Brain microvascular endothelial cell (primary cell): ENCODE results near the gene LHX6.

ENCODE experiments used
- DNase-seq: peaks from one replicate; pipeline ENCODE4 v3.0.0-alpha.2; 2020
- H3K27ac ChIP-seq: fragments of 250-450 bp; sonication (Bioruptor Pico); 2 replicates; pipeline ENCODE4 v1.5.1; 2020; ENCODE audit warnings: mild to moderate bottlenecking, moderate library complexity
- H3K27me3 ChIP-seq: fragments of 250-450 bp; sonication (Bioruptor Pico); replicated peaks from 2 replicates; pipeline ENCODE4 v1.5.1; 2020; ENCODE audit warnings: mild to moderate bottlenecking
- H3K36me3 ChIP-seq: fragments of 250-450 bp; sonication (Bioruptor Pico); replicated peaks from 2 replicates; pipeline ENCODE4 v1.5.1; 2020; ENCODE audit warnings: mild to moderate bottlenecking
- H3K4me3 ChIP-seq: 2 replicates; pipeline ENCODE4 v1.5.1; 2011; ENCODE audit warnings: low read depth, mild to moderate bottlenecking, control low read depth, low read length, moderate library complexity
- CTCF ChIP-seq: IDR thresholded peaks from 2 replicates; pipeline ENCODE4 v1.5.1; 2011; ENCODE audit warnings: low read depth, mild to moderate bottlenecking, moderate library complexity, low read length, control low read depth, inconsistent platforms; ENCODE audit errors: missing control alignments
- in situ Hi-C: cut with HindIII; loops from 2 replicates; pipeline ENCODE4 v1.10.0; 2017; ENCODE audit warnings: low sequenced_read_pairs, low pct_ligation_motif_present

The LHX6 gene

DNA sequence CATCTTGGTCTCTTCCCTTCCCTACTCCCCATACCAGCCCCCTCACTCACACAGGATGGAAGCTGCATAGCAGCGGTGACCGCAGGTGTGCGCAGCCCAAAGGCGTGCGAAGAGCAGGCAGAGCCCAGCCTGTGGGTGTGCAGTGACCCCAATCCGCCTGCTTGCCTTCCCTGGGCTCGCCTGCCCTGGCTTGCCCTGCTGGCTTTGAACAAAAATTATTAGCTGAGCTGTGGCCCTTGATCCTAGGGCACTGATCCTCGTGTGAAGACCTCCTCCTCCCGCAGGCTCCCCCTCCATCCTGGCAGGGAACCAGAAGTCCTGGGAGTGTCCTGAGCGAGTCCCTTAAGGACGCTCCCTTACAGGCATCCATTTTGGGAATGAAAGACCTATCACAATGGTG, 37.2 kb downstream of the LHX6 start:
- in situ Hi-C loops: no loop called here
- H3K36me3 ChIP-seq: no peaks in the 10 kb centered on the region
- no peak overlapping the region for H3K27ac ChIP-seq
- H3K27me3 ChIP-seq: peaks cover 2% of the 10 kb centered on the region
- no peak for TF ChIP-seq CTCF
- no peak overlapping the region for H3K4me3 ChIP-seq
- DNase-seq: no peak

DNA sequence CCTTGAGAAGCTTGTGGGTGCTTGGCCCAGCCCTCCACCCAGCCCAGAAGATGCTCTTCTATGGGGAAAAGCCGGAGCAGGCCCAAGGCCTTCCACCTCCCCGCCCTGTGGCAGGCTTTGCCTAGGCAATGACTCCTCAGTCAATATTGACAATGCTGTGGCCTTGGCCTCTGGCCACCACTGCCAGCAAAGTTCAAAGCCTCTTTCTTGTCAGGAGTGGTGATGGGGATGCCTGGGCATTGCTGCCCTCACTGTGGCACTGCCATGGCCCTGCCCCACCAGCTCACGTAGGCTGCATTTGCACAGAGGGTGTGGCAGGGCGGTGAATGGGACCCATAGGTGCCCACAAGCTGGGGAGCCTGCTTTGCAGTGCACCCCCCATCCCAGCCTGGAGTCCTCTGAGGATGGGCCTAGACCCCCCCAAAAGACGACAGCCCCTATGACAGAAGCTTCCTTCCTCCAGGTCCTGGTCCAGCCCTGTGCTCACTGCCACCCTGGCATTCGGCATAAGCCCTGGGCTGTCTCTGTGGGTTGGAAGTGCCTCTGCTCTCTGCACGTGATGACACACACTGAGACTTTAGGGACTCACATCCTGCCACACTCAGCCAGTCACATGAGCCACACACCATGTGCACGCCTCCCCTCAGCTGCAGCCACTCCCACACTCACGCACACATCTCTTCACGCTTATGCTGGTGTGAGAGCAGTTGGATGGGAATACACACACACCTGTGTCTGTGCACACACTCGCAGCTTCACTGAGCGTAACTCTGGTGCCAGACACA, 38.0 kb downstream of the LHX6 start:
- H3K4me3 ChIP-seq: no peak overlapping the region
- DNase-seq: no peak
- TF ChIP-seq CTCF: no peak
- H3K27ac ChIP-seq: no peak overlapping the region
- in situ Hi-C loops: no loop called here
- peaks cover 2% of the 10 kb centered on the region for H3K27me3 ChIP-seq
- no peaks in the 10 kb centered on the region for H3K36me3 ChIP-seq

DNA sequence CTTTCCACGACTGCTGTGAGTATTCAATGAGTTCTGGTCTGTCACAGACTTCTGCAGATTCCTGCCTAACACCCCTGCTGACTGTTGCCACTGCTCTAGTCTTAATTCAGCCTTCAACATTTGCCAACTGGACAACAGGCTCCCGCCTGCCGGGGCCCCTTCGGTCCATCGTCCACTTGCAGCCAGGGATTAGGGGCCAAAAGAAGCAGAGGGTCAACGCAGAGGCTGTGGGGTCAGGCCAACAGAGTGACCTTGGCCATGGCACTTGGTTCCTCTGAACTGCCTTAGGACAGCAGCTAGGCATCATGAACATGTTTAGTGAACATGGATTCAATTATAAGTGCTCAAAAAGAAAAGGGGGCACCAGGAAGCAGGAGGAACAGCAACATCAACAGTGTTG, 40.4 kb downstream of the LHX6 start:
- in situ Hi-C loops: no loop called here
- DNase-seq: no peak
- H3K27ac ChIP-seq: no peak overlapping the region
- H3K36me3 ChIP-seq: no peaks in the 10 kb centered on the region
- H3K27me3 ChIP-seq: peaks cover 6% of the 10 kb centered on the region
- TF ChIP-seq CTCF: no peak
- no peak overlapping the region for H3K4me3 ChIP-seq

DNA sequence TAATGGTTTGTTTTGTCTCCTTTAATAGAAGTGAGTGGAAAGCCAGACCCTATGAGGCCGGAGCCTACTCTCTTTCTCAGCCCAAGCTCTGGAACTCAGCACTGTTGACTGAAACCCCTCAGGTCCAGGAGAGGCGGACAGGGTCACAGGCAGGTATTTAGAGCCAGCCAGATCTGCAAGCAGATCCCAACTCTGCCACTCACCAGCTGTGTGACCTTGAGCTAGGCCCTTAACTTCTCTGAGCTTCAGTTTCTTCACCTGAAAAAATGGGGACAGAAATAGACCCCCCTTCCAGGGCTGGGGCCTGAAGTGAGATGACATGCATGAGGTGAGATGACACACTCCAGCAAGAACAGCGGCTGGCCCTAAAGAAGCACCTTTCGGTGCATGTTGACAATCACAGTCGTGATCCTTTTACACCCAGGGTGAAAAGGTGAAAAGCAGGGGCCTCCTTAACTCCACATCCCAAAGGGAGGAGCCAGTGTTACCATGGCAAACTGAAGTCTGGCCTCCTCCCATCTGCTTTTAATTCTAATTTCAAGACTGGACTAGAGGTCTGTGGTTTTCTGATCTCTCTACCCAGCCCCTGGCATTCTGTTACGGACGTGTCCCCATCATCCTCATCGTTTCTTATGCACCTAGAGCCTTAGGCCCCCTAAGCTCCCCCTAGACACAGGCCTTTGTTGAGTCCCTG, 41.8 kb downstream of the LHX6 start:
- TF ChIP-seq CTCF: no peak
- Histone ChIP-seq H3K27me3 (peaks cover 13% of the 10 kb centered on the region), H3K27ac (no peak overlapping the region), H3K36me3 (no peaks in the 10 kb centered on the region), H3K4me3 (no peak overlapping the region)
- in situ Hi-C loops: no loop called here
- DNase-seq: no peak

- in situ Hi-C loops: no loop called here
- Histone ChIP-seq H3K4me3 (no peak overlapping the region), H3K36me3 (no peaks in the 10 kb centered on the region), H3K27ac (no peak overlapping the region), H3K27me3 (peaks cover 13% of the 10 kb centered on the region)
- TF ChIP-seq CTCF: peak; percentile 5
- DNase-seq: no peak
These were observed 42.5 kb downstream of the LHX6 start for GRCh38 chr9:122186301-122186700.
